Measurements from ENCODE around the gene ZNF677.
"Not testable (repeated sequence)": the region's sequence is repeated elsewhere in the genome, so short reads cannot be mapped to it uniquely, and the experiment has no call there.

- not testable (repeated sequence) for TF ChIP-seq PML (IDR thresholded peaks at IDR 0.05; ENCODE audit: low read length); SP2 (IDR thresholded peaks at IDR 0.05; ENCODE audit: extremely low read depth, low read depth, low read length, poor library complexity, severe bottlenecking); CTCF (IDR thresholded peaks at IDR 0.05 in 2 of 3, conservative IDR thresholded peaks at IDR 0.05 in 1 of 3; ENCODE audit: insufficient read depth in 2 of 3, low read depth in 1 of 3, low read length in 3 of 3); MXI1 (IDR thresholded peaks at IDR 0.05; ENCODE audit: low read depth, low read length); TRIM24 (IDR thresholded peaks at IDR 0.05); NCOR1 (IDR thresholded peaks at IDR 0.05); STAT5A (IDR thresholded peaks at IDR 0.05; ENCODE audit: borderline replicate concordance, low read length); SRSF9 (IDR thresholded peaks at IDR 0.05; ENCODE audit: borderline replicate concordance, low read depth, low read length); SIX5 (IDR thresholded peaks at IDR 0.05; ENCODE audit: borderline replicate concordance in 1 of 2, insufficient read depth in 1 of 2, low read depth in 1 of 2, low read length in 2 of 2); MEIS2 (IDR thresholded peaks at IDR 0.05; ENCODE audit: partially characterized antibody)
Measured at GRCh38 chr19:53222716-53223115, 32.0 kb downstream of the ZNF677 start.
